GM19328 (cell line): ENCODE results near the gene IL17RE.
A peak's percentile ranks its signal among the peaks of the same experiment; 100 is the strongest.
"Not testable (repeated sequence)": the region's sequence is repeated elsewhere in the genome, so short reads cannot be mapped to it uniquely, and the experiment has no call there.

ENCODE experiments used
- ATAC-seq: cut with Tn5 transposase; IDR thresholded peaks from one replicate; pipeline ENCODE4 v1.9.1; 2021; ENCODE audit warnings: mild to moderate bottlenecking, moderate library complexity; ENCODE audit not compliant: unreplicated experiment

IL17RE gene

DNA sequence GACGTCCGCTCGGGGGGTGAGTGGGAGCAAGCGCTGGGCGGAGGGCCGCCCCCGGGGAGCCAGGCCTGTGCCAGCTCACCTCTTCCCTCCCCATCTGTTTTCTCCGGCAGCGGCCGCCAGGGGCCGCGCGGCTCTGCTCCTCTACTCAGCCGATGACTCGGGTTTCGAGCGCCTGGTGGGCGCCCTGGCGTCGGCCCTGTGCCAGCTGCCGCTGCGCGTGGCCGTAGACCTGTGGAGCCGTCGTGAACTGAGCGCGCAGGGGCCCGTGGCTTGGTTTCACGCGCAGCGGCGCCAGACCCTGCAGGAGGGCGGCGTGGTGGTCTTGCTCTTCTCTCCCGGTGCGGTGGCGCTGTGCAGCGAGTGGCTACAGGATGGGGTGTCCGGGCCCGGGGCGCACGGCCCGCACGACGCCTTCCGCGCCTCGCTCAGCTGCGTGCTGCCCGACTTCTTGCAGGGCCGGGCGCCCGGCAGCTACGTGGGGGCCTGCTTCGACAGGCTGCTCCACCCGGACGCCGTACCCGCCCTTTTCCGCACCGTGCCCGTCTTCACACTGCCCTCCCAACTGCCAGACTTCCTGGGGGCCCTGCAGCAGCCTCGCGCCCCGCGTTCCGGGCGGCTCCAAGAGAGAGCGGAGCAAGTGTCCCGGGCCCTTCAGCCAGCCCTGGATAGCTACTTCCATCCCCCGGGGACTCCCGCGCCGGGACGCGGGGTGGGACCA is 30.4 kb downstream of the IL17RE start:
- ATAC-seq: peak; percentile 56

DNA sequence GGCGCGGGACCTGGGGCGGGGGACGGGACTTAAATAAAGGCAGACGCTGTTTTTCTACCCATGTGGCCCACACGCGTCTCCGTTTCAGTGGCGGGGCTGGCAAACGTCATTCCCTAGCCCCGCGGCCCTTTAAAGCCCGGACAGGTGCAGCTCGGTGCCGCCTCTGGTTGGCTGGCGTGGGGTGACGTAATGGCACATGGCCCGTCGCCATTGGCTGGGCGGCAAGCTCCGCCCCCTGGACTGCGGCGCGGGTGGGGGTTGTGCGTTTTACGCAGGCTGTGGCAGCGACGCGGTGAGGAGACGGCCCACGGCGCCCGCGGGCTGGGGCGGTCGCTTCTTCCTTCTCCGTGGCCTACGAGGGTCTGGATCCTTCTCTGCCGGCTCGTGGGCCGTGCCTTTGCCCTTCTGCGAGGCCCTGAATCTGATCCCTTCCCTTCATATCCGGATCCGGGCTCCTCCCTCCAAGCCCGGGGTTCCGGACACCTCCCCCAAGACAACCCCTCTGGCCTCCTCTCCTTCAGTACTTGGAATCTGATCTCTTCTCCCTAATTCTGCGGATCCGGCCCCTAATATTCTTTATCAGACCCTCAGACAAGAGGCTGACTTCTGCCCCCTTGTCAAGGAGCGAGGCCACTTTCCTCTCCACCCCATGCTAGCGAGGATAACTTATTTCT is 31.1 kb downstream of the IL17RE start, which contains the start of gene CRELD1:
Gene CRELD1 (plus strand): TSS at position 274 of the 674 bp plus-strand sequence. CDS start 605 bp downstream, outside the sequence.
- peak; percentile 85 for ATAC-seq

DNA sequence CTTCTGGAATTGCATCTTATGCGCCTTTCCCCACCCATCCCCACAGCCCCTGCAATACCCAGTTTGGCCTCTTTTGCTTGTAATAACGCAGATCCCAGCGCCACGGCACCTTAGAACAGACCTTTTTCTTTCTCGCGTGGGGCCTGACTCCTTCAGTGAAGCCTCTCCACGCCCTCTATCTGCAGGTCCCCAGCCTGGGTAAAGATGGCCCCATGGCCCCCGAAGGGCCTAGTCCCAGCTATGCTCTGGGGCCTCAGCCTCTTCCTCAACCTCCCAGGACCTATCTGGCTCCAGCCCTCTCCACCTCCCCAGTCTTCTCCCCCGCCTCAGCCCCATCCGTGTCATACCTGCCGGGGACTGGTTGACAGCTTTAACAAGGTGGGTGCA is 31.6 kb downstream of the IL17RE start:
- no peak for ATAC-seq

DNA sequence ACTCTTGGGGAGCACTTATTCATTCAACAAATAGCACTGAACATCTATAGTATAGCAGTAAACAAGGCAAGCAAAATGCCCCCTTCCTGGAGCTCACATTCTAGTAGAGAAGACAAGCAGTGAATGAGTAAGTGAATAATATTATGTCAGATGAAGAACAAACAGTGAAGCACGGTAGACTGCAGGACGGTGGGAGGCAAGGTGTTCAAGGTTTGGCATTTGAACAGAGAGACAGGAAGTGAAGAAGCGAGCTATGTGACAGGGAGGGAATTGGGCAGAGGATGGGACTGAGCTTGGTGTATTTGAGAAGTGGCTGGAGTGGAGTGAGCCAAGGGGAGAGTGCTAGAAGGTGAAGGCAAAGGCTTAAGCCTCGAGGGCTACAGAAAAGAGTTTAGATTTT is 32.3 kb downstream of the IL17RE start:
- ATAC-seq: no peak

DNA sequence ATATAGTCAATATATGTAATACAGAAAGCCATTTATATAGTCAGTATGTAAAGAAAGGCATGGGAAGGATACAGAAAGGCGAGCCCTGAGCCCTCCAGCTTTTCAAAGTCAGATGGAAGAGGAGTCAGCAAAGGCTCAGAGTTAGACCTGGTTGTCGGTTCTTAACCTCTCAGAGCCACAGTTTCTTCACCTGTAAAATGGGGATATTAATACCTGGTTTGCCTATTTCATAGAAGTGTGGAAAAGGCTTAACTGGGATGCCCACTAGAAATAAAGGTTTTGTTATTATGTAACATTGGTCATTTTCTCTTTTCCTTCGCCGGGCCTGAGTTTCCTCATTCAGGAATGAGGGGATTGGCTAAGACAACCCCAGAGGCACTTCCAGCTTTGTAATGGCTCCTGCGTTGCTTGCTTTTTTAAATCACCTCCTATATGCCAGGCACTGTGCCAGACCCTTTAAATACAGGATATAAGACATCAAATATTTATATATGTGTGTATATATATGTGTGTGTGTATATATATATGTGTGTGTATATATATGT is 33.4 kb downstream of the IL17RE start:
- no peak for ATAC-seq

DNA sequence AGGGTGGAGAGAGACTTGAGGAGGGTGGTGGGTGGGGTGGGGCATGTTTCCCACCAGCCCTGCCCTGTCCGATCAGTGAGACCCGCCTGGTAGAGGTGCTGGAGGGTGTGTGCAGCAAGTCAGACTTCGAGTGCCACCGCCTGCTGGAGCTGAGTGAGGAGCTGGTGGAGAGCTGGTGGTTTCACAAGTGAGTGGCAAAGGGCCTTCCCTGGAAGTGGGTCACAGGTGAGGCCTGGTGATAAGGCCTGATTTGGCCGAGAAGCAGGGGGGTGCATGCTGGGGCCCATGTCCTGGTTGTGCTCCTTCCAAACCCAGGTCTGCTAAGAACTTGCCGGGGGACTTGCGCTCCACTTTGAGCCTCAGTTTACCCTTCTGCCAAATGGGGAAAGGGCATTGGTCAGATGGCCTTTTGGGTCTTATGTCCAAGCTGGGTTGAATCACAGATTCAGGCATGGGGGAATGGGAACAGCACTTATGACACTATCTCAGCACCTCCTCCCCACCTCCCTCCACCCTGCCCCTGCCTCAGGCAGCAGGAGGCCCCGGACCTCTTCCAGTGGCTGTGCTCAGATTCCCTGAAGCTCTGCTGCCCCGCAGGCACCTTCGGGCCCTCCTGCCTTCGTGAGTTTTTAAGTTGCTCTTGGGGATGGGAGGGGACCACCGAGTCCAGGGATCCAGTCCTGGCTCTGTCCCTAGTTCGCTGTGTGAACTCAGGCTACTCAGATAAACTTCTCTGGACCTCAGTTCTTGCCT is 35.0 kb downstream of the IL17RE start:
- ATAC-seq: no peak

DNA sequence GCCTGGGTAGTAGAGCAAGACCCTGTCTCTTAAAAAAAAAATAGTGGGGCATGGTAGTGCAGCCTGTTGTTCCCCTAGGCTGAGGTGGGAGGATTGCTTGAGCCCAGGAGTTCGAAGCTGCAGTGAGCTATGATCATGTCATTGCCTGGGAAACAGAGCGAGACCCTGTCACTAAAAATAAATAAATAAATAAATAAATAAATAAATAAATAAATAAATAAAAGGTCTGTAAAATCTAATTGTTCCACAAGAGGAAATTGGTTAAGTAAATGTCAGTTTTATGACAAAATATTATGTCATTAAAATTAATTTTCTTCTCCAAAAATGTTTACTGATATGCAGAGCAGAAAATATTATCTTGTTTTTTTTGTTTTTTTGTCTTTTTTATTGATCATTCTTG is 36.3 kb downstream of the IL17RE start:
- ATAC-seq: no peak

DNA sequence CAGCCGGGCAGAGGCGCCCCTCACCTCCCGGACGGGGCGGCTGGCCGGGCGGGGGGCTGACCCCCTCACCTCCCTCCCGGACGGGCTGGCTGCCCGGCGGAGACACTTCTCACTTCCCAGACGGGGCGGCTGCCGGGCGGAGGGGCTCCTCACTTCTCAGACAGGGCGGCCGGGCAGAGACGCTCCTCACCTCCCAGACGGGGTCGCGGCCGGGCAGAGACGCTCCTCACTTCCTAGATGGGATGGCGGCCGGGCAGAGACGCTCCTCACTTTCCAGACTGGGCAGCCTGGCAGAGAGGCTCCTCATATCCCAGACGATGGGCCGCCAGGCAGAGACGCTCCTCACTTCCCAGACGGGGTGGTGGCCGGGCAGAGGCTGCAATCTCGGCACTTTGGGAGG is 37.3 kb downstream of the IL17RE start:
- ATAC-seq: not testable (repeated sequence)

DNA sequence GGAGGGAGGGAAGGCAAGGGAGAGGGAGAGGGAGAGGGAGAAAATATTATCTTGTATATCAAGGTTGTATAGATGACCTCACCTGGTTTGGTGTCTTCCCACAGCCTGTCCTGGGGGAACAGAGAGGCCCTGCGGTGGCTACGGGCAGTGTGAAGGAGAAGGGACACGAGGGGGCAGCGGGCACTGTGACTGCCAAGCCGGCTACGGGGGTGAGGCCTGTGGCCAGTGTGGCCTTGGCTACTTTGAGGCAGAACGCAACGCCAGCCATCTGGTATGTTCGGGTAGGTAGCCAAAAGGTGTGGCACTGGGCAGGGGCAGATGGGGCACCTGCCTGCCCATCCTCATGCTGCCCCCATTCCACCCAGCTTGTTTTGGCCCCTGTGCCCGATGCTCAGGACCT is 38.1 kb downstream of the IL17RE start:
- no peak for ATAC-seq

DNA sequence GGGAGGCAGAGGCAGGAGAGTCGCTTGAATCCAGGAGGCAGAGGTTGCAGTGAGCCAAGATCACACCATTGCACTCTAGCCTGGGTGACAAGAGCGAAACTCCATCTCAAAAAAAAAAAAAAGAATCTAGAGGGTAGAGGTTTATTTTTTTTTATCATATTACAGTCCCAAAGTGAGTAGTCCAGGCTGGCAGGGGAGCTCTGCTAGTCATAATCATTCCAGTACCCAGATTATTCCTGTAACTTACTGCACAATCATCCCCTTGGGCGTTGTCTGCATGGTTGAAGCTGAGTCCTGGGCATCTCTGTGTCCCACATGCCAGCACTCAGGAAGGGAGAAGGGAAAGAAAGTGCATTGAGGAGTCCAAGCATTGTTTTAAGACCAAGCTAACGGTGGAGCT is 39.5 kb downstream of the IL17RE start:
- ATAC-seq: no peak

DNA sequence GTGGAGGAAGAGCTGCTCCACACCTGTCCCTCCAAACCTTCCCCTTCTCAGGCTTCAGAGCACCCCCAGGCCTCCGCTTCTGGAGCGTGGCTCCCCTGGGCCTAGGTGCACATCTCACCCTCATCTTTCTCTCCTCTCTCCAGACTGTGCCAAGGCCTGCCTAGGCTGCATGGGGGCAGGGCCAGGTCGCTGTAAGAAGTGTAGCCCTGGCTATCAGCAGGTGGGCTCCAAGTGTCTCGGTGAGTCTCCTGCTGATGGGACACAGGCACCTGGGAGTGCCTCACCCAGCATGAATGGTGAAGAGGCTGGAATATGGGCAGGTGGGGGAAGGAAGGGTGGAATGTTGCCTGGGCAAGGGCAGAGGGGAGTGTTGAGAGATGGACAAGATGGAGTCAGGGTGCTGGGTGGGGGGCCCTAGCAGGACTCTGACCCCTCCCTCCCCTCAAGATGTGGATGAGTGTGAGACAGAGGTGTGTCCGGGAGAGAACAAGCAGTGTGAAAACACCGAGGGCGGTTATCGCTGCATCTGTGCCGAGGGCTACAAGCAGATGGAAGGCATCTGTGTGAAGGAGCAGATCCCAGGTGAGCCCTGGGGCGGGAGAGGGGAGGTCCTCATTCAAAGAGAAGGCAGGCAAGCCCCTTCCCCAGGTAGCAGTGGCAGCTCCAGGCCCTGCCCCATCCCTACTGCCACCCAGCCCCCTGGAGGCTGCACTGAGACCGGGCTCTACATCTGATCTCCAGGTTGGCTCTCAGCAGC is 40.5 kb downstream of the IL17RE start:
- no peak for ATAC-seq

DNA sequence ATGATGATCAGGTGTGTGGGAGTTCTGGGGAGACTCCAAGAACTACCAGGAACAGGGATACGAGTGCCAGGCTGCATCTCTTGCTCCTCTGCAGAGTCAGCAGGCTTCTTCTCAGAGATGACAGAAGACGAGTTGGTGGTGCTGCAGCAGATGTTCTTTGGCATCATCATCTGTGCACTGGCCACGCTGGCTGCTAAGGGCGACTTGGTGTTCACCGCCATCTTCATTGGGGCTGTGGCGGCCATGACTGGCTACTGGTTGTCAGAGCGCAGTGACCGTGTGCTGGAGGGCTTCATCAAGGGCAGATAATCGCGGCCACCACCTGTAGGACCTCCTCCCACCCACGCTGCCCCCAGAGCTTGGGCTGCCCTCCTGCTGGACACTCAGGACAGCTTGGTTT is 41.6 kb downstream of the IL17RE start:
- ATAC-seq: no peak

DNA sequence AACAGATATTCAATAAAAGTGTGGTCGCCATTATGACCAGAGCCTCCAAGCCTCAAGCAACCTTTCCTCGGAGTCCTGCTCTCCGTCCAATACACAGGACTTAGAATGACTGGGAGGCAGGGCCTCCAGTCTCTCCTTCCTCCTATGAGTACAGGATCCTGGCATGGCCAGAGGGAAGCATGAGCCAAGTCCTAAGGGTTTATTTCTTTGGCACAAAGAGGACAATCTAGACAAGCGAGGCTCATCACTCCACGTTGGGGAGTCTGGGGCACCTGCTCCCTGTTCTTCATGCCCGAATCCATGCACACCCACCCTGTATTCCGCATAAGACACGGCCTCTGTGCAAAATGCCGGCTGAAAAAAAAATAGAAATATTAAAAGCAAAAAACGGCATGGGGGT is 42.7 kb downstream of the IL17RE start:
- ATAC-seq: no peak

DNA sequence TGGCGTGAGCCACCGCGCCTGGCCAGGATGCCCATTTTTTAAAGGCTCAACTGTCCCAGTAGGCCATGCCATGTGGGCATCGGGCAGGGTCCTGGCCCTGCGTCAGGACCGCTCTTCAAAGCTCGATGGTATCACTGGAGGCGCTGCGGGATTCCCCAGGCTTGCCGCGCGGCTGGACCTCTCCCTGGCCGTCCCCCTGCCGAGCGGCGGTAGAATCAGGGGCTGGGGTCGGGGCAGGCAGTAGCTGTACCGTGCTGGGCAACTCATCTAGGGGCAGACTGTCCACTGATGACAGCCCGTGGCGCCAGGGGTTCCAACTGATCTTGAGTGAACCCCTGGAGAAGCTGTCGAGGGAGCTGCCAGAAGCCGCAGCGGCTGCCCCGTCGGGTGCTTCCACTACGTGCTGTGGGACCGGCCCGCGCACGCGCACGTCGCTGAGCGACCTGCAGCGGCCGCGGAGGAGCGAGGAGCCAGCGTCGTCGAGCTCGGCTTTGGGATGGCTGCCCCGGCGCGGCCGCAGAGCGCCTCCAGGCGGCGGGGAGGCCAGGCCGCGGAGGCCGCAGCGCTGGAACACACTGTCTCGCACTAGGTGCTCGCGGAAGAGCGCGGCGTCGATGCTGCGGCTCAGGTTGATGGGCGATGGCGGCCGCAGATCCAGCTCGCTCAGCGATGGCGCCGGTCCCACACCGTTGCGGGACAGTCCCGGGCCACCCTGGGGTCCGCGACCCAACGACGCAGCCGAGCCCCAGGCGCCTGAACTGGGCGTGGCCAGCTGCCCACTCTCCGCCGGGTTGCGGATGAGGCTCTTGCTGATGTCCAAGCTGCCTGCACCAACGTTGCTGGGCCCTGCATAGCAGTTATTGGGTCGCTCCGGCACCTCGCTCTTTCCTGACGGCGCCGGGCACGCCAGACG is 43.7 kb downstream of the IL17RE start:
- no peak for ATAC-seq

DNA sequence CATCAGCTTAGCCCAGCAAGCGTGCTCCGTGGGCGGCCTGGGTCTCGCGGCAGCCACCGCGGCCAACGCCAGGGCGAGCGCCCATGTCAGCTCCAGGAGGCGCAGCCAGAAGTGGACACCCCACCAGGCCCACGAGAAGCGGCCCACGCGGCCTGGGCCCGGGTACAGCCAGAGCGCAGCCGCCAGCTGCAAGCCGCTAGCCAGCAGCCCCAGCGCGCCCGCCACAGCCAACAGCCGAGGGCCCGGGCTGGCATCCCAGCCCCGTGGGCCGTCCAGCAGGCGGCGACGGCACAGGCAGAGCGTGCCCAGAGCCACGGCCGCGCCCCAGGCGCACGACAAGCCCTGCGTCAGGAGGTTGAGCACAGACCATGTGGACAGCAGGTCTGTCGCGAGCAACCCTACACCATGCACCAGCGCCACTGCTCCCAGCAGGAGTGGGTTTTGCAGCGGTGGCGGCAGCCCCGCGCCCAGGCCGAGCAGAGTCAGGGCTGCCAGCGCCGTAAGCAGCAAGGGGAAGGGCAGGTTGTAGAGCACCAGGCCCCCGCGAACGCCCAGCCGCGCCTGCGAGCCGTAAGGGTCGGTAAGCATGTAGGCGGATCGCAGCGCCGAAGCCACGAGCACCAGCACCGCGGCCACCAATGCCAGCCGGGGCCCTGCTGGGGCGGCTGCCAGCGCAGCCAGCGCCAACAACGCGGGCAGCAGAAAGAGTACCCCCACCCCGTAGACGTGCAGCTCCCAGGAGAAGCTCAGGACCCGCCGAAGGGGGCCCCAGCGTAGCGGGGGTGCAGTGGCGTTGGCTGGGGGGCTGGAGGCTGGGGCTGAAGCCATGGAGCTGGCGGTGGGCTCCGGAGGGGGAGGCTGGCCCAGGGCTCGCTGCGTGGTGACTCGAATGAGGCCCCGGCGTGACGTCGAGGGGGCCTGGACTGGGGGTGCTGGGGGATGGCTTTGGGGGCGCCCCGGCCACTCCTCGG is 44.7 kb downstream of the IL17RE start:
- no peak for ATAC-seq

DNA sequence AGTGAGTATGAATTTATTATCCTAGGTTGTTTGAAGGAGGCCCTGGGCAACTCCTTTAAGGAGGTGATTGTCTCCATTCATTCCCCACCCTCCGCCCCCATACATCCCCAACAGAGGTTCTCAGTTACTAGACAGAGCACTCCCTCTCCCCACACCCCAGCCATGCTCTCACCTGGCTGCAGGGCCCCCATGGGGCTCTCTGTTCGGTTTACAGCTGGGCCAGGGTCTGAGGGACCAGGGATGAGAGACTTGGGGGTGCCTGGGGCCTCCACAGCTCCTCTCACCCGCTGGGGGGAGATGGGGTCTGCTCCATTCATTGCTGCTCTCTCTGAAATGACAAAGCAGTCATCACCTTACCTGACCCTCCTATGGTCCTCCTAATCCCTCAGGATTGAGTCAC is 45.9 kb downstream of the IL17RE start:
- no peak for ATAC-seq

DNA sequence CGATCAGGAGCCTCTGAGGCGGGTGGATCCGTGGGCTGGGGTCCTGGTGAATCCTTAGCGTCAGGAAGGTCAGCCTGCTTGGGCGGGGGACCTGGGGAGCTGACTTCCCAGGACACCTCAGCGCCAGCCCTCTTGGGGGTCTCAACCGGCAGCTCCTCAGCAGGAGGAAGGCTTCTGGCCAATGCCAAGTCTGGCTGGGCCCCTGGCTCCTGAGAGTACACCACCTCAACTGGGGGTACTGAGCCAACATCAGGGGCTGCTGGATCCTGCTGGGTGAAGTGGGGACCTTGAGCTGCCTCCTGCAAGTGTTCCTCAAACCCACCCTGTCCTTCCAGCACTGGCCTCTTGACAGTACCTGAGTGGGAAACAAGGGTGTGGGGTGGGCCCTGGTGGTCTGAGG is 46.5 kb downstream of the IL17RE start:
- no peak for ATAC-seq

DNA sequence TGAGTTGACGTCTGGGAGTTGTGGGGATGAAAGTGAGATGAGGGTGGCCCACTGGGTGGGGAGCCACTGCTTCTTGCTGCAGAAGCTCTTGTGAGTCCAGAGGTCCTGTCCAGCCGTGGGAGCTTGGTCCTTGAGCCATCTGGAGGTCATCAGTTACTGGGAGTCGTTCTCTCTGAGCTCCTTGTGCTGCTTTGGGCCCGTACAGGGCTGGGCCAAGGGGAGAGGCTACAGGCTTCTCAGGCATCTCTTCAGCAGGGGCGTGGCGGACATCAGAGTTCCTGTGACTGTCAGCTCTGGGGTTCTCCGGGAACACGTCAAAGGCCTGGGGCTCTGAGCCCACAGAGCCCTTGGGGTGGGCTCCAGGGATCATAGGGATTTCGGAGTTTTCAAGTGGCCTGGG is 47.0 kb downstream of the IL17RE start:
- no peak for ATAC-seq

DNA sequence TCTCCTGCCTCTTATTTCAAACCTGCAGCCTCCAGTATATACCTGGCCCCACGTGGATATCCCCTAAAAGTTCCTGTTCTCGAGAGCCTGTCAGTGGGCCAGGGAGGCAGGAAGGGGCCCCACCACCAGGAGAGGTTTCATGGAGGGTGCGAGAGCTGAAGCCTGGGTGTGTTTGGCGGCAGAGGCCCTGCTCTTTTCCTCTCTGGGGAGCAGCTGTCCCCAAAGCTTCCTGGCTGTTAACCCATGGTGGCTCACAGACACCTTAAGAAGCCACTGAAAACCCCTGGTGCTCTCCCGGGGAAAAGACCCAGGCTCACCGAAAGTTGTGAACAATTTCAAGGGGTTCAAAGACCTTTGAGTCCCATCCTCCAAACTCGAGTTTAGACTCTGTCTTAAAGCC is 48.5 kb downstream of the IL17RE start:
- no peak for ATAC-seq
